ENCODE results near the gene NSMF.
A peak's percentile ranks its signal among the peaks of the same experiment; 100 is the strongest.

Gene NSMF, protein sequence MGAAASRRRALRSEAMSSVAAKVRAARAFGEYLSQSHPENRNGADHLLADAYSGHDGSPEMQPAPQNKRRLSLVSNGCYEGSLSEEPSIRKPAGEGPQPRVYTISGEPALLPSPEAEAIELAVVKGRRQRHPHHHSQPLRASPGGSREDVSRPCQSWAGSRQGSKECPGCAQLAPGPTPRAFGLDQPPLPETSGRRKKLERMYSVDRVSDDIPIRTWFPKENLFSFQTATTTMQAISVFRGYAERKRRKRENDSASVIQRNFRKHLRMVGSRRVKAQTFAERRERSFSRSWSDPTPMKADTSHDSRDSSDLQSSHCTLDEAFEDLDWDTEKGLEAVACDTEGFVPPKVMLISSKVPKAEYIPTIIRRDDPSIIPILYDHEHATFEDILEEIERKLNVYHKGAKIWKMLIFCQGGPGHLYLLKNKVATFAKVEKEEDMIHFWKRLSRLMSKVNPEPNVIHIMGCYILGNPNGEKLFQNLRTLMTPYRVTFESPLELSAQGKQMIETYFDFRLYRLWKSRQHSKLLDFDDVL

DNA sequence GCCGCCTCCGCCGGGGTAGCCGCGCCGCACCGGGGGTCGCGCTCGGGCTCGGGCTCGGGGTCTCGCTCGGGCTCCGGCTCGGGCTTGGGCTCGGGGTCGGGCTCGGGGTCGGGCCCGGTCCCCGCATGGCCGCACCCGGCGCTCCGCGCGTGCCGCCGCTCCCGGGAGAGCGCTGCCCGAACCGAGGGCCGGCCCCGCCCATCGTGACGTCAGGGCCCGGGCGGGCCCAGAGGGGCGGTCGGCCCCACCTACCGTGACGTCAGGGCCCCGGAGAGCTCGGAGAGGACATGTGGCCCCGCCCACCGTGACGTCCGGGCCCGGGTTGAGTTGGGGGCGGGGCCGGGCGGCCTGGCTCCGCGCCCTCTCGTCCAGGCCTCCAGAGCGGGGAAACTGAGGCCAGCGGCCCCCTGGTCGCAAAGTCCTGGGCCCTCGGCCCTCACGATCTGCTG, at the start of gene NSMF:
NSMF (minus strand) TSS at position 183 of the 449 bp plus-strand sequence. CDS start 232 bp downstream, outside the sequence.
- DNase-seq (ENCODE audit: low spot score) = peak; percentile 100

DNA sequence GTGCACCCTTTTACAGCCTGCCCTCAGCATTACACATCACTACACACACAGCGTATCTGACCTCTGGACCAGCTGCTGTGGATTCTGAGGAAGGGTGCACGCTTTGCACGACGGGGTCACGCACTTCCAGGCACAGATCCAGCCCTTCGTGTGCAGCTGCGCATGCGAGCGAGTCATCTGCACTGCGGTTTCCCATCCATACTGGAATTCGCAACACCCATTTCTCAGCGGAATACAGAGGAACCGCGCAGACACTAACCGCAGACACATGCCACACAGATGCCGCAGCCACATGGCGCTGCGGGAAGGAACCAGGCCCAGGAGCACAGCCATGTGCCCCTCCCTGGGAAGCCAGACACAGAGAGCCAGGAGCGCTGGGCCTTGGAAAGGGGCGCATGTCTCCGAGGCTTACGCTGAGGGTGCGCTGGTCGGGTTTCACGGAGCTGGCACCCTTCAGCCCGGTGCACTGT, 47.6 kb upstream of the NSMF start:
- peak; percentile 86 for DNase-seq (ENCODE audit: low spot score)

DNA sequence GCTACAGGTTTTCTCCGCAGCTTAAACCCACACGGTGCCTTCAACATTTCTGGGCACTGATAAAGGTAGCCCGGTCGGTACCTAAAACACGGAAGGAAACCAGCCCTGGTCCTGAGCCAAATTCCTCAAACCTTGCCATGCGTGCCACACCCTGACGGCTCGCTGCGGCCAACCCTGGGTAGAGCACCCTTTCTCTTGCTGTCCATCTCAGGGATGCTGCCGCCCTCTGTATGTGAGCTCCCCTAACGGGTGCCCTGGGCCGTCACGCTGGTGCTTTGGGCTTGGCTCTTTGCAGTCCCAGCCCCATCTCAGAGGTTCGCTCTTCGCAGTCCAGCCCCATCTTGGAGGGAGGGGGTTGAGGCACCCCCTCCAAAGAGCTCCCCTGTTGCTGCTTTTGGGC, 47.1 kb upstream of the NSMF start:
- no peak for DNase-seq (ENCODE audit: low spot score)

- DNase-seq (ENCODE audit: low spot score) = no peak
Observed at GRCh38 chr9:137505421-137506140, 46.4 kb upstream of the NSMF start.

- DNase-seq (ENCODE audit: low spot score) = no peak
Observed at GRCh38 chr9:137504432-137504777, 45.3 kb upstream of the NSMF start.

- no peak for DNase-seq (ENCODE audit: low spot score)
Observed at GRCh38 chr9:137502008-137502911, 43.1 kb upstream of the NSMF start.

GRCh38 chr9:137501457-137501856, 42.3 kb upstream of the NSMF start:
- DNase-seq (ENCODE audit: low spot score) = no peak

GRCh38 chr9:137500666-137501397, 41.7 kb upstream of the NSMF start:
- no peak for DNase-seq (ENCODE audit: low spot score)

DNA sequence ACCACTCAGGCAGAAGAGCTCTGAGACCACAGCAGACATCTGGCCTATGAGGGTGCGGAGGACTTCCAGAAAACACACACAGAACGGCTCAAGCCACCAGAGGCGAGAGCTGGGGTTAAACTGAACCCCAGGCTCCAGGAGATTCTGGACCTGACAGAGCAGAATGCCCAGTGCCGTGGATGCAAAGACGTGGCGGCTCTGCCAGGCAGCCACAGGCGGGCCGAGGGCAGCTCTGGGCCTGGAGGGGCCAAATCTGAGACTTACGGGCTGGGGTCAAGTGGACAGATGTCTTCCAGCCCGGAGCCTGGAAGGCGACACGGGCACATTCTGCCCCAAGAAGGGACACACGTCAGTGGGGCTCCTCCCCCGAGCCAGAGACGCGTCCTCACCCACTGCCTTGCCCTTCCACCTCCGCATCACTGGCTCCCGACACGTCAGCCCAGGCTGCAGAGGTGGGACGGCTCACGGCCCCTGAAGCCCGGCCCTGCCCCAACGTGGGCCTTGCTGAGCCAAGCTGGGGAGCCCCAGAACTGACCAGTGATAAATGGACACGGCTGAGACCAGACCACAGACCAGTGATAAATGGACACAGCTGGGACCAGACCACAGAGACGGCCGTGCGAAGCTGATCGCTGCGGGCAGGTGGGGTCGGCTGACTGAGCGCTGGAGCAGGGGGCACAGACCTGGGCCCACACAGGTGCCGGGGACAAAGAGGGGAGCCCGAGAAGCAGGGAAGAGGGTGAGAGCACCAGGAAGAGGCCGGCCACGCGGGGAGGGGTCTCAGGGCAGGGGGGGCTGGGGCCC, 40.9 kb upstream of the NSMF start:
- DNase-seq (ENCODE audit: low spot score) = no peak

GRCh38 chr9:137499416-137499815, 40.3 kb upstream of the NSMF start:
- DNase-seq (ENCODE audit: low spot score) = no peak

GRCh38 chr9:137498720-137499150, 39.6 kb upstream of the NSMF start:
- DNase-seq (ENCODE audit: low spot score) = no peak

DNA sequence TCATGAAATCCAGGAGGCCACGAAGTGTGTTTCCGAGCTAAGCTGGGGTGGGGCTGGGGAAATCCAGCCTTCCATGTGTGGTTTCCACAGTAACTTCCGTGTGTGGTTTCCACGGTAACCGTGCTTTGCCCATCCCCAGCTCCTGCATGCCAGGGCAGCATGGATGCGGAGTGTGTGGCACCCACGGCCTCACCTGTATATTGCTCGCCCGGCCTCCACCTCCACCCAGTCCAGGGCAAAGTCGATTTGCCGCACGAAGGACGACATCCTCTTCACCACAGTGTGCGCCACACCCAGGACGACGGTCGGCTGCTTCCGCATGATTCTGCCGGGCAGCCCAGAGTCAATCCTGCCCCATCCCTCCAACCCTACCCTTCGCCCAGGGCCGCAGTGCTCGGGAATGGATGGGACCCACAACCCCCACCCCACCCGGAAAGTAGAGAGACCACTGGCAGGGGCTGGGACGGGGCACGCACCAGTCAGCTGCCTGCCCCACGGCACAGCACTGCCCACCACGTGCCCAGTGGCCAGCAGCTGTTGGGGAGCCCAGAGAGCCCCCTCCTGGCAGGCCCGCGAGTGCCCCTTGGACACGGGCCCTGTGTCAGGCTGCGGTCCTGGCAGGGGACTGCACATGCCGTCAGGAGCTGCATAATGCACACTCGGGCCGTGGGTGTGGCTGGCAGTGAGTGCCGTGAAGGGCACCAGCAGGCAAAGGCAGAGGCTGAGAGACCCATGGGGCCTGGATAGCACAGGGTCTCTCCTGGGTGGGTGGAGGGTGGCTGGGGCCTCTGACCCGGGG, 39.0 kb upstream of the NSMF start:
- no peak for DNase-seq (ENCODE audit: low spot score)

GRCh38 chr9:137496601-137497375, 37.7 kb upstream of the NSMF start:
- no peak for DNase-seq (ENCODE audit: low spot score)

- no peak for DNase-seq (ENCODE audit: low spot score)
Observed at GRCh38 chr9:137494550-137495351, 35.6 kb upstream of the NSMF start.

DNA sequence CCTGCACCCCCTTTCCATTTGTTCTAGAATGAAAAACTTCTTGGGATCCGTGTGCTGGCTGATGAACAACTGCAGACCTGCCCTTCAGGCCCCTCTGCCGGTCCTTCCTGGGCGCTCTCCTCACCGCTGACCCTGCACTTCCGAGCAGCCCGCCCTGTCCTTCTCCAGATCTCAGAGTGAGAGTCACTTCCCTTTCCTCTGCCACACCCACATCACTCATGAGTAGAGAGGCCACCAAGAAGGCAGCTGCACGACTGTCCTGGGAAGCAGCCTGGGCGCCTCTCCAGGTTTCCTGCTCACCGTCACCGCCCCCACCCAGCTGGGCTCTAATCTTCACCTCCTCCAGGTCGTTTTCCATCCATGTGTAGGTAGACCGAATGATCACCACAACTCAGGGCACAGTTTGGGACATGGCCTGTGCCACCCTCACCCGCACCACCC, 35.0 kb upstream of the NSMF start:
- no peak for DNase-seq (ENCODE audit: low spot score)

DNA sequence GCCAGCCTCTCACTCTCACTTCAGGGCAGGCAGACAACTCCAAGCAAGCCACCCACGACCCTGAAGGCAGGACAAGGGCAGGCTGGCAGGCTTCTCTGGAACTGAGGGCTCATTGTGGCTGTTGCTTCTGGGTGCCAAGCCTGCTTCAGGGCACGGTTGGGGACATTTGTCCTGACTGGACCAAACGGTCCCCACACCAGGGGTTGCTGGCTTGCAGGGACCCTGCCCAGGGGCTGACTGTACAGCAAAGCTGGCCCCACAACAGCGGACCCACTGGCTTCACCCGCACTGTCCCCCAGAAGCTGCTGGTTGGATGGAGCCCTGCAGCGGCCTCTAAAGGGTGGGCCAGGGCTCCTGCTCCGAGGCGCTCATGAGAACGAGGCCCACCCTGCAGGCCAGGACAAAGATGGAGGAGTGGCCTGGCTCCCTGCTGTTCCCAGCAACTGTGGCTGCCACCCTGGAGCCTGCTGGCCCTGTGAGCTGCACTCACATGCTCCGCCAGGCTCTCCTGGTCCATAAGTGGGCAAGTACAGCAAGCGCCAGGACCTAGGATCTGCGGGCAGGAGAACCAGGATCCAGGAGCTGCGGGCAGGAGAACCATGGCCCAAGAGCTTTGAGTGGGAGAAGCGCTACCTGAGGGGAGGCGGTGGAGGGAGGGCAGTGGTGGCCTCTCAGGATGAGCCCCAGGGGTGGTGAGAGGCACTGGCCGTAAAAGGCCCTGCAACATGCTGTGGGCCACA, 34.4 kb upstream of the NSMF start:
- DNase-seq (ENCODE audit: low spot score) = no peak

All from hepatic stellate cell (primary cell).